HUES64 (cell line): ENCODE results near the gene ARHGEF37.

ENCODE experiments used
- H3K27ac ChIP-seq: 2 replicates; pipeline ENCODE4 v1.7.0; 2013; ENCODE audit warnings: low read depth, low read length, inconsistent platforms
- H3K27me3 ChIP-seq: 2 replicates; pipeline ENCODE4 v1.6.1; 2013; ENCODE audit warnings: mild to moderate bottlenecking, low read length; ENCODE audit not compliant: insufficient read depth
- H3K36me3 ChIP-seq: 2 replicates; pipeline ENCODE4 v1.6.1; 2013; ENCODE audit warnings: mild to moderate bottlenecking, low read length; ENCODE audit not compliant: insufficient read depth
- H3K4me1 ChIP-seq: 2 replicates; pipeline ENCODE4 v1.6.1; 2013; ENCODE audit warnings: mild to moderate bottlenecking, low read length, moderate library complexity; ENCODE audit not compliant: insufficient read depth
- H3K4me3 ChIP-seq: 2 replicates; pipeline ENCODE4 v1.5.1; 2013; ENCODE audit warnings: mild to moderate bottlenecking, low read length, moderate library complexity
- H3K9ac ChIP-seq: 2 replicates; pipeline ENCODE4 v1.6.1; 2013; ENCODE audit warnings: mild to moderate bottlenecking, low read depth, low read length
- H3K9me3 ChIP-seq: 2 replicates; pipeline ENCODE4 v1.6.1; 2013; ENCODE audit warnings: low read depth, low read length; ENCODE audit not compliant: insufficient read depth
- WGBS: fragments of 150-250, 120-280 bp; methylation state at CpG from one replicate; pipeline ENCODE4 v1.1.7; 2013; ENCODE audit warnings: missing lambda C conversion rate; 5-methylcytosine and 5-hydroxymethylcytosine counted together

The ARHGEF37 gene

DNA sequence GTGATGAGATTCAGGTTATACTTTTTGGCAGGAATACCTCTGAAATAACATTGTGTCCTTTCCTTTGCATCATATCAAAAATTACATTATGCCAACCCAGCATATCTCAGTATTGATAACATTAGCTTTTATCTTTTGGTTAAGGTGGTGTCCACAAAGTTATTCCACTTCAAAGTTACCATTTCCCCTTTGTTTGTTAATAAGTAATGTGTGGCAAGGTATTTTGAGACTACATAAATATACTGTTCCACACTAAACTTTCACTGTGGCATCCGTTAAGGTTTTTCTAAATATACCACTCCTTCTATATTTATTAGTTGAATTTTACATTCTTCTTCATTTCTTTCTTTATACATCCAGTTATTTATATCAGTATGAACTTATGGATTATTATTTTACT, 14.1 kb upstream of the ARHGEF37 start:
- H3K4me1 ChIP-seq: peaks cover 18% of the 10 kb centered on the region
- no peak overlapping the region for H3K4me3 ChIP-seq
- no peaks in the 10 kb centered on the region for H3K36me3 ChIP-seq
- no peaks in the 10 kb centered on the region for H3K27me3 ChIP-seq
- H3K9ac ChIP-seq: no peak overlapping the region
- H3K27ac ChIP-seq: no peak overlapping the region
- no CpG with 5 or more reads among the region's 1 CpG for WGBS
- H3K9me3 ChIP-seq: no peaks in the 10 kb centered on the region

DNA sequence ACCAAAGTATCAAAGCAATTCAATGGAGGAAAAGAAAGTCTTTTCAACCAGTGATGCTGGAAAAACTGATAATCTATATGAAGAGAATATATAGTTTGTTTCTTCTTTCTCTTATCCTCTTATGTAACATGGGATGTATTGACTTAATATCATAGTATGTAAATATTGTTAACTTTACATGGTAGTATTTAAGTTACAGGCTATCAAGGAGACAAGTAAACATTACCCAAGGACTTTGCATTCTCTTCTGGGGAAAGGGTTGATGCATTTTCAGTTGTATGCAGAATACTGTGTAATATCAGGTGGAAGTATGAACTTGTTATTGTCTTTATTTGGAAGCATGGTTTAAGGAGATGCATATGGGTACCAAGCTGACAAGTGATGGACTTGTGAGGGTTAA, 9.1 kb upstream of the ARHGEF37 start:
- Histone ChIP-seq H3K36me3 (no peaks in the 10 kb centered on the region), H3K9ac (no peak overlapping the region), H3K9me3 (no peaks in the 10 kb centered on the region), H3K27ac (no peak overlapping the region), H3K4me3 (no peak overlapping the region), H3K4me1 (no peaks in the 10 kb centered on the region), H3K27me3 (no peaks in the 10 kb centered on the region)

DNA sequence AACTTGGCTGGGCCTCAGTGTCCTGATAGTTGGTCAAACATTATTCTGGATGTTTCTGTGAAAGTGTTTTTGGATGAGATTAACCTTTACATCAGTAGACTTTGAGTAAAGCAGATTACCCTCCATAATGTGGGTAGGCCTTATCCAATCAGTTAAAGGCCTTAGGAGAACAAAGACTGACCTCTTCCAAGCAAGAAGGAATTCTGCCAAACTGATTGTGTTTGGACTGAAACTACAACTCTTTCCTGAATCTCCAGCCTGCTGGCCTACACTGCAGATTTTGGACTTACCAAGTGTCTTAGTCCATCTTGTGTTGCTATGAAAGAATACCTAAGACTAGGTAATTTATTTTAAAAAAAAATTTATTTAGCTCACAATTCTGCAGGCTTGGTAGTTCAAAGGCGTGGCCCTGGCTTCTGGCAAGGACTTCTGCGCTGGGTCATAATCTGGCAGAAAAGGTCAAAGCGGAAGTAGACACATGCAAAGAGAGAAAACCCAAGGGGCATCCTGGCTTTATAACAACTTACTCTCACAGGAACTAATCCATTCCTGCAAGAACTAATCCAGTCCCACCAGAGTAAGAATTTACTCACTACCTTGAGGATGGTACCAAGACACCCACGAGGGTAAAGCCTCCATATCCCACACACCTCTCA, 8.6 kb upstream of the ARHGEF37 start:
- 83% methylated on average over 4 of the region's 4 CpGs for WGBS
- Histone ChIP-seq H3K4me3 (no peak overlapping the region), H3K27ac (no peak overlapping the region), H3K9ac (no peak overlapping the region), H3K36me3 (no peaks in the 10 kb centered on the region), H3K4me1 (no peaks in the 10 kb centered on the region), H3K9me3 (no peaks in the 10 kb centered on the region), H3K27me3 (no peaks in the 10 kb centered on the region)

DNA sequence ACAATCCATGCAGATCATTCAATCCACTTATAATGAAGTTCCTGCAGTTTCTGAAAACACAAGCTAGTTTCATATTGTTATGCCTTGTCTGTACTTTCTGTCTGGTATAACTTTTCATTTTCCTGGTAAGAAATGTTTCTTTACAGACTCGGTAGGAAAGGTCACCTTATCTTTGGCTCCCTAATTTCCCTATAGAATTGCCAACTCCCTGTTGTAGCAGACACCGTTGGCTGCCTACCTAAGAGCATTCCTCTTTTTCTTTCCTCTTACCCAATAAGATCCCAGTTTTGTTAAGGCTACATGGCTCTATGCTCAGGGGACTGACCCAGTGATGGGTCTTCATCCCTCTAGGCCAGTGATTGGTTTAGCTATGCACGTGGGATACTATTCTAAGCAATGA, 6.2 kb upstream of the ARHGEF37 start:
- H3K27me3 ChIP-seq: peaks cover 13% of the 10 kb centered on the region
- H3K4me3 ChIP-seq: no peak overlapping the region
- no peaks in the 10 kb centered on the region for H3K4me1 ChIP-seq
- H3K27ac ChIP-seq: no peak overlapping the region
- no peaks in the 10 kb centered on the region for H3K36me3 ChIP-seq
- H3K9ac ChIP-seq: no peak overlapping the region
- WGBS: 92% methylated on average over 3 of the region's 3 CpGs
- no peaks in the 10 kb centered on the region for H3K9me3 ChIP-seq

DNA sequence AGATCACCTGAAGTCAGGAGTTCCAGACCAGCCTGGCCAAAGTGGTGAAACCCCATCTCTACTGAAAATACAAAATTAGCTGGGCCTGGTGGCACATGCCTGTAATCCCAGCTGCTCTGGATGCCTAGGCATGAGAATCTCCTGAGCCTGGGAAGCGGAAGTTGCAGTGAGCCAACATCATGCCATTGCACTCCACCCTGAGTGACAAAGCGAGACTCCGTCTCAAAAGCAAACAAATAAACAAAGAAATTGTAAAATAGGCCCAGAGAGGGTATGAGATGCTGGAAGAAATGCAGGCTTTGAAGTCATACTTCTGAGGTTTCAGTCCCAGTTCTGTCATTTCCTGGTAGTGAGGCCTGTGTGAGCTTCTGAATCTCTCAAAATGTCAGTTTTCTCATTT, 5.3 kb upstream of the ARHGEF37 start:
- no peak overlapping the region for H3K27ac ChIP-seq
- no peaks in the 10 kb centered on the region for H3K36me3 ChIP-seq
- no peaks in the 10 kb centered on the region for H3K9me3 ChIP-seq
- H3K9ac ChIP-seq: no peak overlapping the region
- H3K27me3 ChIP-seq: peaks cover 22% of the 10 kb centered on the region
- no peak overlapping the region for H3K4me3 ChIP-seq
- H3K4me1 ChIP-seq: no peaks in the 10 kb centered on the region
- WGBS: 99% methylated on average over 3 of the region's 3 CpGs

DNA sequence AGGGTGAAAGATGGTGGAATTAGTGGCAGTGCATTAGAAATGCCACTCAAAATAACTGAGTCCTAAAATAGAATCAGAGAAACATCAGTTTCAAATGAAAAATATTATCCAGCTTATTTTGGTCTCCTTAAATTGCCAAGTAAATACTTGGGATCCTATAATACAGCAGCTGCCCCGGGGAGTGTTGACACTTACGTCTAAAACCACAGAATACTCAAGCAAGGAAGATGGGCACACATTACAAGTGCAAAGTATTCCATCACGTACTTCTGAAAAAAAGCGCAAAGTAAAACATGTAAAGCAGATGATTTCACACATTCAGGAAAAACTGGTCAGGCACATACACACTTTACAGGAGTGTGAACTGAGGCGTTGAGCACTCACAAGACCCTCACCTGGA, 2.4 kb upstream of the ARHGEF37 start:
- H3K9ac ChIP-seq: no peak overlapping the region
- no peaks in the 10 kb centered on the region for H3K9me3 ChIP-seq
- no peak overlapping the region for H3K27ac ChIP-seq
- 88% methylated on average over 5 of the region's 5 CpGs for WGBS
- peaks cover 11% of the 10 kb centered on the region for H3K4me1 ChIP-seq
- peaks cover 33% of the 10 kb centered on the region for H3K27me3 ChIP-seq
- no peak overlapping the region for H3K4me3 ChIP-seq
- no peaks in the 10 kb centered on the region for H3K36me3 ChIP-seq

DNA sequence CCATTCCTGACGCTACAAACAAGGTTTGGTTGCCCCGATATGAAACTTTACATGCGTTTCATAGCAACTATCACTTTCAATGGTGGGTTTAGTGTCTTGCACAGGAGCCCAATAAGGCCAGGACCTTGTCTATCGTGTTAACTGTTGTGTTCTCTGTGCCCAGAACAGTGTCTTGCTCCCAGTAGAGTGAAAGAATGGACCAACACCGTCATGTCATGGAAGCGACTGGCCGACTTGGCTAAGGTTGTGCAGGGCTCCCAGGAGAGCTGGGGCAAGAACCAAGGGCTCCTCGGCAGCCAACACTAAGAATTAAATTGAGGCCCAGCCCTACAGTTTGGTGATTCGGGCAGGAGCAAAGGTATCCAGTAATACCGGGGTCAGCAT, 498 bp upstream of the ARHGEF37 start:
- peaks cover 11% of the 10 kb centered on the region for H3K4me1 ChIP-seq
- peak overlapping the region; percentile 60 for H3K9ac ChIP-seq
- peak overlapping the region; percentile 66 for H3K4me3 ChIP-seq
- no peak overlapping the region for H3K27ac ChIP-seq
- WGBS: 50% methylated on average over 10 of the region's 10 CpGs
- H3K9me3 ChIP-seq: no peaks in the 10 kb centered on the region
- peaks cover 33% of the 10 kb centered on the region for H3K27me3 ChIP-seq
- no peaks in the 10 kb centered on the region for H3K36me3 ChIP-seq

DNA sequence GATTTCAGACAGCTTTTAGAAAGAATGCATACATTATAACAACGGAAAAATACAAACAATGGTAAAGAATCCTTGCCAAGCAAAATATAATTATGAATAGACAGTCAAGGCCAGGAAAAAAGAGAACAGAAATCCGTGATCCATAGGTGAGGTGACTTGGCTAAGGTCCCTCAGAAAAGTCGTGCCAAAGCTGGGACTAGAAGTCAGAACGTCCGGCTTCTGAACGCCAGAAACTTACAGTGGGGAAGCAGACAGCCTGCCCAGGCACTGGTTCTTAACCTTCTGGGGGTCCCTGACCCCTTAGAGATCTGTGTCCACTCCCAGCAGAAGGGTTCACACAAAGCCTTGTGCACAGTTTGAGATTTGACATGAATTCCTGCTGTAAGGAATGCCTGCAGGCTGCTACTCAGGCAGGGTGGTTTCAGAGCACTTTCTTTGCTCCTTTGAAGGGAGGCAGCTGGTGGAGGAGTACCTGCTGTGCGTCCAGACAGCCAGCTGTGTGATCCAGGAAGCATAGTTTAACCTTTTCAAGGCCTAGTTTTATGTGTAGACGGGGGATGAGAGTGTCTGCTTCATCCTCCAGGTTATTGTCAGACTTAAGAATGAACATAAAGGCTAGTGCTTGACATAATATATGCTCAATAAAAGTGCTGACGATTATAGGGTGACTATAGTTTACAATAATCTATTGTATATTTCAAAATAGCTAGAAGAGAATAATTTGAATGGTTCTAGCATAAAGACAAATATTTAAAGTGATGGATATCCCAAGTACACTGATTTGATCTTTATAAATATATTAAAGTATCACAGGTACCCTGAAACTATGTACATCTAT, 852 bp downstream of the ARHGEF37 start:
- 0 out of 2 replicates have a peak overlapping the region, but pooled peaks have one; percentile 1 for H3K9ac ChIP-seq
- no peaks in the 10 kb centered on the region for H3K9me3 ChIP-seq
- no peak overlapping the region for H3K27ac ChIP-seq
- 15% methylated on average over 7 of the region's 9 CpGs for WGBS
- peaks cover 11% of the 10 kb centered on the region for H3K4me1 ChIP-seq
- H3K4me3 ChIP-seq: peak overlapping the region; percentile 66
- peaks cover 33% of the 10 kb centered on the region for H3K27me3 ChIP-seq
- no peaks in the 10 kb centered on the region for H3K36me3 ChIP-seq

DNA sequence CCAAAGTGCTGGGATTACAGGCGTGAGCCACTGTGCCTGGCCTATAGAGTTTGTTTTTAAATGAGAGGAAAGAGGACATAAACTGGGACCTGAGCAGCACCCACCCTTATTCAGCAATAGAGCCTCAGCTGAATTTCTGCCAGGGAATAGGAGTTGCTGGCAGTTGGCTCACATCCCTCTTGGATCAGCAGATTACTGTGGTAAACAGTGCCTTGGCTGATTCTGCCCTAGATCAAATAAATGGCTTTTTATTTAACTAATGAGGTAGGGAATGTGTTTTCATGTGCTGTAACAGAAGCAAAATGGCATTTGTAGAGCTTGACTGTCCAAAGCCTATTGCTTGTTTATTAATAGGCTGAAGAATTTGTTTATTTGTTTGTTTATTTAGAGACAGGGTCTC, 2.1 kb downstream of the ARHGEF37 start:
- 81% methylated on average over 1 of the region's 1 CpG for WGBS
- H3K9ac ChIP-seq: no peak overlapping the region
- no peak overlapping the region for H3K4me3 ChIP-seq
- H3K27me3 ChIP-seq: peaks cover 33% of the 10 kb centered on the region
- H3K9me3 ChIP-seq: no peaks in the 10 kb centered on the region
- H3K4me1 ChIP-seq: peaks cover 11% of the 10 kb centered on the region
- no peak overlapping the region for H3K27ac ChIP-seq
- H3K36me3 ChIP-seq: no peaks in the 10 kb centered on the region

DNA sequence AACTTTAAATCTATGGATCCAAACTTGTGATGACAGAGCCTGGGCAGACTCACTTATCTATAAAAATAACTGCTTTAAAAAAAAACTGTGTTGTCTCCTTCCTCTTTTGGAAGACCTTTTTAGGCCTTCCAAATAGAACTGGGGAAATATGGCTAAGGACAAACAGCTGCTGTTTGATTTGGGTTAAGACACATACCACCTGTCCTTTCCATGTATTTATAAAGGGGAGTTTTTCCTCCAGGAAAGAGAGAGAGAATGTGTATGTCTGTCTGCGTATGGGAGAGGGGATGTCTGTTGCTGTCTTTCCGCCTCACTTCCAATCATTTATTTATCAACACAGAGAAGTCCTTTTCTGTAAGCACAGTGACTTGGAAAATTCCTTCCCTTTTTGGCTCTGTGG, 2.8 kb downstream of the ARHGEF37 start:
- Histone ChIP-seq H3K4me1 (peaks cover 11% of the 10 kb centered on the region), H3K9ac (no peak overlapping the region), H3K4me3 (no peak overlapping the region), H3K27ac (no peak overlapping the region), H3K9me3 (no peaks in the 10 kb centered on the region), H3K27me3 (peaks cover 29% of the 10 kb centered on the region), H3K36me3 (no peaks in the 10 kb centered on the region)
- WGBS: no CpG with 5 or more reads among the region's 2 CpGs

DNA sequence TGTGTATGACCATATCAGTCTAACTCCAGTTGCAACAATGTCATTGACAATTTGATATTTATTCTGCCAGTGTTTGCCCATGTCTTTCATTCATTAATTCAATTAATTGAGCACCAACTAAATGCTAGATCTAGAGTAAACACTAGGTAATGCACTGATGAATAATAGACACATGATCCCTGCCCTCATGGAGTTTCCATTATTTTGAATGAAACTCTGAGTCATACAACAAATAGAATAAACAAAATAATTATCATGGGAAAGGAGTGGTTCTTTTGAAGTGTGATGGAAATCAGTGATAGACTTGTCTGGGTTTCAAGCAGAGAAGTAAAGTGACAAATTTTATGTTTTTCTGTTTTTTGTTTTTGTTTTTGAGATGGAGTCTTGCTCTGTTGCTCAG, 4.6 kb downstream of the ARHGEF37 start:
- H3K36me3 ChIP-seq: no peaks in the 10 kb centered on the region
- H3K9ac ChIP-seq: no peak overlapping the region
- no peak overlapping the region for H3K4me3 ChIP-seq
- no peak overlapping the region for H3K27ac ChIP-seq
- no peaks in the 10 kb centered on the region for H3K9me3 ChIP-seq
- peaks cover 12% of the 10 kb centered on the region for H3K27me3 ChIP-seq
- H3K4me1 ChIP-seq: peaks cover 11% of the 10 kb centered on the region
